ENCODE results near the gene BEND6.

DNA sequence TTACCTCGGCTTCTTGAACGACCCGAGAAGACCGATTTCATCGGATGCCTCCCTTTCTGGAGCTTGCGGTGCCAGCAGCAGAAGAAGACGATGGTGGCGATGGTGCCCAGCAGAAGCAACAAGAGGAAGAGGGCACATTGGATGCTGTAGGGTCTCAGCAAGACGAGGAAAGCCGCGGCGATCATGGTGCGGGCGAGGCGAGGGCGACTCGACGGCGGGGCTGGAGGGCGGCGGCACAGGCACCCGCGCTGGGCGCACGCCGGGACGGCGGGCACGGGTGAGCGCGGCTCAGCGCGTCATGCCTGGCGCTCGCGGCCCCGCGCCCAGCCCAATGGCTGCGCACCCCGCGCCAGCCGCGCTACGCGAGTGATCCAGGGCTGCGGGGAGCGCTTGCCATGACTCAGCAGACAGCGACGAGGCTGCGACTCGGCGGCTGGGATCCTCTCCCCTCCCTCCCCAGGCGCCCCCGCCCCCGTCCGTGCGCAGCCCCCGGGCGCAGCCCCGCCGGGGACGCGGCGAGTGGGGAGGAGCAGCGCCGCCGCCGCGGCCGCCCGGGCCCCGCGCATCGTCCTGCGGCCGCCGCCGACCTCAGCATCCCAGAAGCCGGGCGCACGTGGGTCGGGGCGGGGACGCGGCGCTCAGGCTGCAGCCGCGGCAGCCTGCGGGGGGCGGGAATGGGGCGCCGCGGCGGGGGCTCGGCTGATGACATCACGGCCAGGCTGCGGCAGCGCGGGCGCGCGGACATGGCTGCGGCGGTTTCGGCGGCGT lies at the start of gene BEND6:
- TF ChIP-seq EZH2 (IDR thresholded peaks at IDR 0.05; ENCODE audit: insufficient read depth, poor library complexity, severe bottlenecking): no peak
- no peak for TF ChIP-seq EZH2phosphoT487 (IDR thresholded peaks at IDR 0.05; ENCODE audit: insufficient read depth, low read depth)

Data from GM23248 (cell line).